Hepatocyte (in vitro differentiated cells): Measurements from ENCODE around the gene ASS1. TPM values are rescaled to one million over a fixed set of nuclear protein-coding genes. Genes with fewer than 3 reads are reported as not detected.

Experiments
- DNase-seq: peaks from one replicate; pipeline ENCODE4 v3.0.0-alpha.2; 2016; ENCODE audit warnings: low spot score
- H2AFZ ChIP-seq: fragments of 200-600 bp; sonication (generic); 2 replicates; pipeline ENCODE4 v1.6.0; 2016; ENCODE audit warnings: antibody characterized with exemption, mild to moderate bottlenecking
- H3K27ac ChIP-seq: fragments of 200-600 bp; sonication (generic); 2 replicates; pipeline ENCODE4 v1.5.1; 2016; ENCODE audit warnings: mild to moderate bottlenecking
- H3K27me3 ChIP-seq: fragments of 200-600 bp; sonication (generic); 2 replicates; pipeline ENCODE4 v1.6.1; 2016
- H3K36me3 ChIP-seq: fragments of 200-600 bp; sonication (generic); replicated peaks from 2 replicates; pipeline ENCODE4 v1.5.1; 2016; ENCODE audit warnings: low read depth; ENCODE audit not compliant: insufficient read depth
- H3K4me1 ChIP-seq: fragments of 200-600 bp; sonication (generic); 2 replicates; pipeline ENCODE4 v1.5.1; 2016; ENCODE audit warnings: mild to moderate bottlenecking, moderate library complexity; ENCODE audit not compliant: insufficient read depth
- H3K4me2 ChIP-seq: fragments of 200-600 bp; sonication (generic); 2 replicates; pipeline ENCODE4 v1.6.0; 2016
- H3K4me3 ChIP-seq: fragments of 200-600 bp; sonication (generic); 2 replicates; pipeline ENCODE4 v1.5.1; 2016; ENCODE audit warnings: mild to moderate bottlenecking
- H3K79me2 ChIP-seq: fragments of 200-600 bp; sonication (generic); 2 replicates; pipeline ENCODE4 v1.6.0; 2017; ENCODE audit warnings: mild to moderate bottlenecking
- H3K9me2 ChIP-seq: fragments of 200-600 bp; sonication (generic); replicated peaks from 2 replicates; pipeline ENCODE4 v1.6.0; 2017; ENCODE audit warnings: mild to moderate bottlenecking; ENCODE audit not compliant: insufficient read depth
- H3K9me3 ChIP-seq: fragments of 200-600 bp; sonication (generic); 2 replicates; pipeline ENCODE4 v1.5.1; 2016; ENCODE audit warnings: low read depth, mild to moderate bottlenecking
- H4K20me1 ChIP-seq: fragments of 200-600 bp; sonication (generic); 2 replicates; pipeline ENCODE4 v1.6.0; 2016; ENCODE audit warnings: mild to moderate bottlenecking; ENCODE audit not compliant: insufficient read depth, poor library complexity, severe bottlenecking
- CTCF ChIP-seq: fragments of 200-600 bp; sonication (generic); IDR thresholded peaks from 2 replicates; pipeline ENCODE4 v1.5.1; 2016; ENCODE audit warnings: antibody characterized with exemption, mild to moderate bottlenecking; ENCODE audit not compliant: poor library complexity
- EZH2 ChIP-seq: fragments of 200-600 bp; sonication (generic); IDR thresholded peaks from 2 replicates; pipeline ENCODE4 v1.6.1; 2016; ENCODE audit warnings: antibody characterized with exemption, mild to moderate bottlenecking, borderline replicate concordance
- EZH2phosphoT487 ChIP-seq: fragments of 200-600 bp; sonication (generic); IDR thresholded peaks from one replicate; pipeline ENCODE4 v1.6.1; 2018; ENCODE audit warnings: antibody characterized with exemption, mild to moderate bottlenecking, low read depth, moderate library complexity; ENCODE audit not compliant: unreplicated experiment, severe bottlenecking
- WGBS: methylation state at CpG from one replicate; pipeline ENCODE4 v1.1.6; 2016; ENCODE audit warnings: low lambda C conversion rate; ENCODE audit errors: missing lambda C conversion rate; 5-methylcytosine and 5-hydroxymethylcytosine counted together
- polyA plus RNA-seq: library from polyadenylated mRNA; unstranded; fragments of >200 nt; fragmentation: Nextera tagmentation; extraction: Ambion mirVana; gene quantifications from 2 replicates; pipeline ENCODE4 v1.2.1, GENCODE V29; 2016
- total RNA-seq: library from RNA; depleted of rRNA; stranded (reverse); fragments of >200 nt; gene quantifications from 2 replicates; pipeline ENCODE4 v1.2.3, GENCODE V29; 2014

Gene ASS1
- total and polyA plus RNA-seq, 2 experiments from 2014 or later = 145 to 292 TPM

- WGBS = 81% methylated on average over 10 of the region's 10 CpGs
- H3K4me2 ChIP-seq = no peak overlapping the region
These were observed 17.9 kb upstream of the ASS1 start for GRCh38 chr9:130426883-130427282.

GRCh38 chr9:130427326-130427725 lies 17.4 kb upstream of the ASS1 start:
- H3K4me2 ChIP-seq = no peak overlapping the region
- no peaks in the 10 kb centered on the region for H3K36me3 ChIP-seq
- H3K4me3 ChIP-seq = no peak overlapping the region
- peaks cover 19% of the 10 kb centered on the region for H3K4me1 ChIP-seq
- no peaks in the 10 kb centered on the region for H3K9me3 ChIP-seq
- H3K79me2 ChIP-seq = no peaks in the 10 kb centered on the region
- no peak for DNase-seq
- WGBS = 91% methylated on average over 12 of the region's 12 CpGs
- peaks cover under 1% of the 10 kb centered on the region for H3K27me3 ChIP-seq
- TF ChIP-seq EZH2phosphoT487 (no peak), EZH2 (no peak), CTCF (no peak)
- H3K9me2 ChIP-seq = no peaks in the 10 kb centered on the region
- H4K20me1 ChIP-seq = no peaks in the 10 kb centered on the region
- H3K27ac ChIP-seq = no peak overlapping the region
- H2AFZ ChIP-seq = no peak overlapping the region

More at GRCh38 chr9:130426883-130427282, 17.9 kb upstream of the ASS1 start:
- TF ChIP-seq EZH2 (no peak), CTCF (no peak), EZH2phosphoT487 (no peak)
- Histone ChIP-seq H3K36me3 (no peaks in the 10 kb centered on the region), H2AFZ (no peak overlapping the region), H3K79me2 (no peaks in the 10 kb centered on the region), H3K4me3 (no peak overlapping the region), H3K27me3 (no peaks in the 10 kb centered on the region), H3K27ac (no peak overlapping the region), H4K20me1 (no peaks in the 10 kb centered on the region), H3K4me1 (peaks cover 19% of the 10 kb centered on the region), H3K9me3 (no peaks in the 10 kb centered on the region), H3K9me2 (no peaks in the 10 kb centered on the region)
- no peak for DNase-seq

- DNase-seq = no peak
- no peaks in the 10 kb centered on the region for H3K9me3 ChIP-seq
- no peak overlapping the region for H2AFZ ChIP-seq
- no peak for TF ChIP-seq CTCF
- no peak for TF ChIP-seq EZH2
- TF ChIP-seq EZH2phosphoT487 = no peak
- H3K36me3 ChIP-seq = no peaks in the 10 kb centered on the region
- no peaks in the 10 kb centered on the region for H3K79me2 ChIP-seq
- H3K4me1 ChIP-seq = peaks cover 20% of the 10 kb centered on the region
- H3K4me3 ChIP-seq = no peak overlapping the region
- H3K27ac ChIP-seq = no peak overlapping the region
- peaks cover 8% of the 10 kb centered on the region for H3K27me3 ChIP-seq
- no peaks in the 10 kb centered on the region for H3K9me2 ChIP-seq
- 89% methylated on average over 20 of the region's 20 CpGs for WGBS
- no peak overlapping the region for H3K4me2 ChIP-seq
- no peaks in the 10 kb centered on the region for H4K20me1 ChIP-seq
These were observed 16.6 kb upstream of the ASS1 start for GRCh38 chr9:130428086-130428665.

- no peak for DNase-seq
- no peak overlapping the region for H3K4me2 ChIP-seq
- H4K20me1 ChIP-seq = no peaks in the 10 kb centered on the region
- H3K79me2 ChIP-seq = no peaks in the 10 kb centered on the region
- H3K27ac ChIP-seq = no peak overlapping the region
- H3K36me3 ChIP-seq = no peaks in the 10 kb centered on the region
- H3K27me3 ChIP-seq = peaks cover 19% of the 10 kb centered on the region
- peaks cover 24% of the 10 kb centered on the region for H3K4me1 ChIP-seq
- H2AFZ ChIP-seq = no peak overlapping the region
- no peaks in the 10 kb centered on the region for H3K9me2 ChIP-seq
- H3K9me3 ChIP-seq = no peaks in the 10 kb centered on the region
- no peak for TF ChIP-seq EZH2phosphoT487
- no peak for TF ChIP-seq EZH2
- H3K4me3 ChIP-seq = no peak overlapping the region
- WGBS = 92% methylated on average over 11 of the region's 13 CpGs
These were observed 15.4 kb upstream of the ASS1 start for GRCh38 chr9:130429381-130429780.
